ENCODE data around the gene OTOF.

DNA sequence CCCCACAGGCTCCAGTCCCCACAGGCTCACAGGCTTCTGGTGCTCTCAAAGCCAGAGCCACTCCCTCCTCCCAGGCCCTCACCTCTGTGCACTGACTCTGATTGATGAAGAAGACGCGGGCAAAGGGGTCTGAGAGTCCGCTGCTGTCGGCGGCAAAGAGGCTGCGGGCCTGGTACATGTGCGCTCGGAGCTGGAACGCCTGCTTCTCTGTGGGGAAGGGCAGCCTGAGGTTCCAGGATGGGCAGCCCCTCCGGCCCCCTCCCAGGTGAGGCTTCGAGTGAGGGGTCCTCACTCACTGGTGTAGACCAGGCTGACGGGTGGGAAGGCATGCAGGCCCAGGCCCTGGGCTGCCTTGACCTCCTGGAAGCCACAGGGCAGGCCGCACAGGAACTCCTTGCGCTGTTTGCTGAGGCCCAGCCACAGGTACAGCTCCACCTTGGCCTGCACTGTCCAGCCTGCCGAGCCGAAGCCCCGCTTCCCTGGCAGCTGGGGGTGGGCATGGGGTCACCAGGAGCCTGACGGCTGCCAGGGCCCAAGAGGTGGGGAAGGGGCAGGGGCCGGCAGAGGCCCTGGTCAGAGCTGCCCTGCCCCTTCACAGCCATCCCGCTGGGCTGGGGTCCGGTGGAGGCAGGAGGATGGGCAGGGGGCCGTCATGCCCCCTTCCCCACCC is 2.0 kb downstream of the OTOF start:
- TF ChIP-seq, protein P1, sequence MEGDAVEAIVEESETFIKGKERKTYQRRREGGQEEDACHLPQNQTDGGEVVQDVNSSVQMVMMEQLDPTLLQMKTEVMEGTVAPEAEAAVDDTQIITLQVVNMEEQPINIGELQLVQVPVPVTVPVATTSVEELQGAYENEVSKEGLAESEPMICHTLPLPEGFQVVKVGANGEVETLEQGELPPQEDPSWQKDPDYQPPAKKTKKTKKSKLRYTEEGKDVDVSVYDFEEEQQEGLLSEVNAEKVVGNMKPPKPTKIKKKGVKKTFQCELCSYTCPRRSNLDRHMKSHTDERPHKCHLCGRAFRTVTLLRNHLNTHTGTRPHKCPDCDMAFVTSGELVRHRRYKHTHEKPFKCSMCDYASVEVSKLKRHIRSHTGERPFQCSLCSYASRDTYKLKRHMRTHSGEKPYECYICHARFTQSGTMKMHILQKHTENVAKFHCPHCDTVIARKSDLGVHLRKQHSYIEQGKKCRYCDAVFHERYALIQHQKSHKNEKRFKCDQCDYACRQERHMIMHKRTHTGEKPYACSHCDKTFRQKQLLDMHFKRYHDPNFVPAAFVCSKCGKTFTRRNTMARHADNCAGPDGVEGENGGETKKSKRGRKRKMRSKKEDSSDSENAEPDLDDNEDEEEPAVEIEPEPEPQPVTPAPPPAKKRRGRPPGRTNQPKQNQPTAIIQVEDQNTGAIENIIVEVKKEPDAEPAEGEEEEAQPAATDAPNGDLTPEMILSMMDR (conservative IDR thresholded peaks at IDR 0.05; ENCODE audit: low read depth, low read length): no peak
- TF ChIP-seq EZH2 (IDR thresholded peaks at IDR 0.05; ENCODE audit: borderline replicate concordance, low read depth, low read length, poor library complexity, severe bottlenecking): no peak

Measured in A673 (cell line).